Keratinocyte (primary cell): ENCODE results near the gene CLRN1.

Source experiments
- EZH2 ChIP-seq: IDR thresholded peaks from one replicate; pipeline ENCODE4 v1.6.1; 2012; ENCODE audit warnings: inconsistent platforms, mild to moderate bottlenecking, low read length, moderate library complexity
- TF ChIP-seq, protein P1 (sequence below), 3 experiments: IDR thresholded peaks in 1 of 3; conservative IDR thresholded peaks in 1 of 3; optimal IDR thresholded peaks in 1 of 3; 2 replicates in 2 of 3; 3 replicates in 1 of 3; pipeline versions ENCODE3 to v1.5.1; 2011; ENCODE audit warnings: low read length in 3 of 3, mild to moderate bottlenecking in 3 of 3, moderate library complexity in 2 of 3, control low read depth in 1 of 3, inconsistent platforms in 1 of 3; ENCODE audit not compliant: insufficient read depth in 2 of 3; ENCODE audit errors: extremely low read depth in 1 of 3

- TF ChIP-seq, protein P1, sequence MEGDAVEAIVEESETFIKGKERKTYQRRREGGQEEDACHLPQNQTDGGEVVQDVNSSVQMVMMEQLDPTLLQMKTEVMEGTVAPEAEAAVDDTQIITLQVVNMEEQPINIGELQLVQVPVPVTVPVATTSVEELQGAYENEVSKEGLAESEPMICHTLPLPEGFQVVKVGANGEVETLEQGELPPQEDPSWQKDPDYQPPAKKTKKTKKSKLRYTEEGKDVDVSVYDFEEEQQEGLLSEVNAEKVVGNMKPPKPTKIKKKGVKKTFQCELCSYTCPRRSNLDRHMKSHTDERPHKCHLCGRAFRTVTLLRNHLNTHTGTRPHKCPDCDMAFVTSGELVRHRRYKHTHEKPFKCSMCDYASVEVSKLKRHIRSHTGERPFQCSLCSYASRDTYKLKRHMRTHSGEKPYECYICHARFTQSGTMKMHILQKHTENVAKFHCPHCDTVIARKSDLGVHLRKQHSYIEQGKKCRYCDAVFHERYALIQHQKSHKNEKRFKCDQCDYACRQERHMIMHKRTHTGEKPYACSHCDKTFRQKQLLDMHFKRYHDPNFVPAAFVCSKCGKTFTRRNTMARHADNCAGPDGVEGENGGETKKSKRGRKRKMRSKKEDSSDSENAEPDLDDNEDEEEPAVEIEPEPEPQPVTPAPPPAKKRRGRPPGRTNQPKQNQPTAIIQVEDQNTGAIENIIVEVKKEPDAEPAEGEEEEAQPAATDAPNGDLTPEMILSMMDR (optimal IDR thresholded peaks at IDR 0.05 in 1 of 3, IDR thresholded peaks at IDR 0.05 in 1 of 3, conservative IDR thresholded peaks at IDR 0.05 in 1 of 3; ENCODE audit: extremely low read depth in 1 of 3, insufficient read depth in 2 of 3, low read length in 3 of 3), result no peak
- no peak for TF ChIP-seq EZH2
These were observed 67.2 kb downstream of the CLRN1 start, which contains the start of gene MINDY4B for GRCh38 chr3:150905339-150905738.
